Activated T-cell treated with anti-CD3 and anti-CD28 coated beads, Interleukin-2, amount 50 U/mL, for 4 hours (primary cell): ENCODE data around the gene TUBB8B. TPM values are rescaled to one million over a fixed set of nuclear protein-coding genes. Genes with fewer than 3 reads are reported as not detected.
"Not testable (repeated sequence)": the region's sequence is repeated elsewhere in the genome, so short reads cannot be mapped to it uniquely, and the experiment has no call there.

Source experiments
- ATAC-seq, 2 donors: fragments of 200-7000 bp; cut with Tn5 transposase; one replicate each; pipeline ENCODE4 v1.10.0; 2021
- DNase-seq: peaks from one replicate; pipeline ENCODE4 v3.0.0-alpha.2; 2020
- H3K27me3 Mint-ChIP-seq: one replicate; pipeline ENCODE4 v1.8.0; 2021; ENCODE audit warnings: low read depth, mixed read lengths
- H3K36me3 Mint-ChIP-seq: one replicate; pipeline ENCODE4 v1.8.0; 2022; ENCODE audit warnings: mixed read lengths; ENCODE audit not compliant: insufficient read depth
- H3K4me1 Mint-ChIP-seq: one replicate; pipeline ENCODE4 v1.8.0; 2021; ENCODE audit warnings: low read depth, mixed read lengths
- H3K4me3 Mint-ChIP-seq: one replicate; pipeline ENCODE4 v1.8.0; 2021; ENCODE audit warnings: mild to moderate bottlenecking, moderate library complexity, mixed read lengths
- H3K9me3 Mint-ChIP-seq: one replicate; pipeline ENCODE4 v1.8.0; 2021; ENCODE audit warnings: mixed read lengths
- total RNA-seq, 3 donors: library from RNA; stranded (reverse); gene quantifications; one replicate each; pipeline ENCODE4 v1.2.1, GENCODE V29; 2021

Gene TUBB8B
- not detected for total RNA-seq

DNA sequence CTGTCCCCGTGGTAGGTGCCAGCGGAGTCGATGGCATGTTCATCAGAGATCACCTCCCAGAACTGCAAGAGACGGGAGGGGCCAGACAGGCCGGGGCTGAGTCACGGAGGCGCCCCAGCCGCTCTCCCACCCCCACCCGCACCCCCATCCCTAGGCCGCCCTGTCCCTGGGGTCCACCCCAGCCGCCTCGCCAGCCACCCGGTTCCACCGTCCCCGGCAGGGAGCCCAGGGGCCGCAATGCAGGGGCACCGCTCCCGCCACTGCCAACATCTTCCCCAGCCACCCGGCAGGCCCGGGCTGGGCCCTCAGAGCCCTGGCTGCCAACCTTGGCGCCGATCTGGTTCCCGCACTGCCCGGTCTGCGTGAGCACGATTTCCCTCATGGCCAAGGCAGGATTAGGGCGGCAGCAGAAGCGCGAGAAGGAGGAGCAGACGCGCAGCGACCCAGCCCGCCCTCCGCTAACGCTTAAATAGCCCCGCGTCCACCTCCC is at the start of gene TUBB8B:
Gene TUBB8B, minus strand, starts transcription at position 440 of the 490 bp plus-strand sequence. Its CDS starts 58 bp downstream, at position 382.
- not testable (repeated sequence) for ATAC-seq, H3K4me1 Mint-ChIP-seq, H3K9me3 Mint-ChIP-seq, H3K4me3 Mint-ChIP-seq, H3K36me3 Mint-ChIP-seq, DNase-seq, H3K27me3 Mint-ChIP-seq

DNA sequence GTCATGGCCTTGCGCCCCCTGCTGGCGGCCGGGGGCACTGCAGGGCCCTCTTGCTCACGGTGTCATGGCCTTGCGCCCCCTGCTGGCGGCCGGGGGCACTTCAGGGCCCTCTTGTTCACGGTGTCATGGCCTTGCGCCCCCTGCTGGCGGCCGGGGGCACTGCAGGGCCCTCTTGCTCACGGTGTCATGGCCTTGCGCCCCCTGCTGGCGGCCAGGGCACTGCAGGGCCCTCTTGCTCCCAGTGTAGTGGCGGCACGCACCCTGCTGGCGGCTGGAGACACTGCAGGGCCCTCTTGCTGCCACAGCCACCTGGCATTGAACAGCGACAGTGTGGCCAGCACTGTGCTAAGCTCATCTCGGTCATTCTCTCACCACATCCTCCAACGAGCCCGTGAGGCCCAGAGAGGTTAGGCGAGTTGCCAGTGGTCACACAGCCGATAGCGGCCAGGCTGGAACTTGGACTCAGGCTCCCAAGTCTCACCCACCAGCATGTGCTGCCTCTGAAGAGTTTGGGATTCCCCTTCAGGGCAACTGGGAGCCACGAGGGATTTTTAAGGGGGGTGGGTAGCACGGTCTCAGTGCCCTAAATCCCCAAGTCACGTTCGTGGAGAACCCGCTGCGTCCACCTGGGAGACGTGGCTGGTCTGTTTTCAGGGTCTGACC is 48.0 kb upstream of the TUBB8B start:
- not testable (repeated sequence) for H3K4me3 Mint-ChIP-seq, H3K4me1 Mint-ChIP-seq, H3K9me3 Mint-ChIP-seq, ATAC-seq, DNase-seq, H3K36me3 Mint-ChIP-seq, H3K27me3 Mint-ChIP-seq

DNA sequence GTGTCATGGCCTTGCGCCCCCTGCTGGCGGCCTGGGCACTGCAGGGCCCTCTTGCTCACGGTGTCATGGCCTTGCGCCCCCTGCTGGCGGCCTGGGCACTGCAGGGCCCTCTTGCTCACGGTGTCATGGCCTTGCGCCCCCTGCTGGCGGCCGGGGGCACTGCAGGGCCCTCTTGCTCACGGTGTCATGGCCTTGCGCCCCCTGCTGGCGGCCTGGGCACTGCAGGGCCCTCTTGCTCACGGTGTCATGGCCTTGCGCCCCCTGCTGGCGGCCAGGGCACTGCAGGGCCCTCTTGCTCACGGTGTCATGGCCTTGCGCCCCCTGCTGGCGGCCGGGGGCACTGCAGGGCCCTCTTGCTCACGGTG is 47.3 kb upstream of the TUBB8B start:
- H3K9me3 Mint-ChIP-seq, DNase-seq, H3K36me3 Mint-ChIP-seq, H3K27me3 Mint-ChIP-seq, ATAC-seq, H3K4me3 Mint-ChIP-seq, H3K4me1 Mint-ChIP-seq: not testable (repeated sequence)

DNA sequence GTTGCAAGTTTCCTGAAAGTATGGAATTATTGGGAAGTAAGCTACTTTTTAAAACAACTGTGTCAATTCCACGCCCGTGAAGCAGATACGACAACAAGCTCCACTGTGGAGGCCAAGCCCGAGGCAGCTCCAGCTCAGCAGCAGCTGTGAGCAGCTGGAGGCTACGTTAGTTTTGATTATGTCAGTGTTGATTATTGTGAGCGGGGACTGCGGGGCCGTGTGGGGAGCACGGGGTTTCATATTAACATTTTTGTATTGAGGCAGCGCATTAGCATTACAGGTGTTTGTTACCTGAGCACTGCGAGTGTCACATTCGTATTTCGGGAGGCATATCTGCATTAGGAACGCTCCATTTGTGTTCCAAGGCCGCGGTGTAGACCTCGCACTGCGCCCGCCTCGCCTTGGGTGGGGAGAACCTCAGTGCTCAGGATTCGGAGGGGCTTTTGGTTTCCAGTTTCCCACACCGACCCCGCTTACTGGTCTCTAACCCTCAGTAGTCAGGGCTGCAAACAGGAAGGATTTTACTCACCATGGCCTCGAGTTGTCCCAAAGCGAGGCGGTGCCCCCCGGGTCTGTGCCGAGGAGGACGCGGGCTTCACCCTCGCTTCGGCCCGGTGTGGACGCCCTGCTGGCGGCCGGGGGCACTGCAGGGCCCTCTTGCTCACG is 46.8 kb upstream of the TUBB8B start:
- not testable (repeated sequence) for H3K4me1 Mint-ChIP-seq, DNase-seq, H3K9me3 Mint-ChIP-seq, H3K4me3 Mint-ChIP-seq, H3K36me3 Mint-ChIP-seq, H3K27me3 Mint-ChIP-seq
- ATAC-seq, result peak in 1 of 2 donors; percentile 27

DNA sequence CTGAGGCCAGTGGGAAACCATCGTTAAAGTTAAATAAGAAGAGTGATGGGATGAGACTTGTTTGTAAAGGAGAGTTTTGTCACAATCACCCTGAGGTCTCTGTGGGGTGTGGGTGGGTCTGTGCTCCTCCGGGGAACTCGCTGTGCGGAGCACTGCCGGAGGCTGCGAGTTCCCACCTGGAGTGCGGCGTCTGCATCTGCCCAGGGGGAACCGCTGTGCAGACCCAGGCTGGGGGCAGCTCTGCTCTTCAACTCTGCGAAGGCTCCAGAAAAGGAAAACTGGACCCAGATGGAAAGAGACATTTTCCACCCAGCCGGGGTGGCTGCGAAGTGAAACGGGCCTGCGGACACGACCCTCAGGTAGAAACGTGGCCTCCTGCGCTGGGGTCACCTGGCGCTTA is 46.2 kb upstream of the TUBB8B start:
- H3K27me3 Mint-ChIP-seq, DNase-seq, H3K4me3 Mint-ChIP-seq, H3K4me1 Mint-ChIP-seq, H3K36me3 Mint-ChIP-seq, H3K9me3 Mint-ChIP-seq: not testable (repeated sequence)
- ATAC-seq, result peak; percentile 30

DNA sequence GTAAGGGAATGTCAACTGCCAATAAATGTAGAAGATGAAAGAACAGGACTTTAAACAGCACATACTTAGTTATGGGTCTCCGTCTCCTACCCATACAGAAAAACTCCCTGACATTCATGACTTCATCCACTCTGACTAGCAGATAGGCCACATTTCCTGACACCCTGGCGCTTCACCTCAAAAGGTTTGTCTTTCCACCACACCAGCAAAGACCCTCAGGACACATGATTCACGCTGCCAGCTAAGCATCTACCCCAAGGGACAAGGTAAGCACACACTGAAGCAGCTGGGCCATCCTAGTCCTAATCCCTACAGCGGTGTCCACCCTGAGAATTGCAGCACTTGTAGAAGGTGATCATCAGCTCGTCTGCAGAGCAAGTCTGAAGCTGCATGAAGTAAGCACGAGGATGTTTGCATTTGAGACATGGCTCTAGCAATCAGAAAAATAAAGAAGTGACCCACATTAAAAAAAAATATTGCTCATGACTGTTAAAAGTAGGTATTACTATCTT is 44.5 kb upstream of the TUBB8B start:
- not testable (repeated sequence) for ATAC-seq, H3K9me3 Mint-ChIP-seq, DNase-seq, H3K4me3 Mint-ChIP-seq, H3K4me1 Mint-ChIP-seq, H3K36me3 Mint-ChIP-seq, H3K27me3 Mint-ChIP-seq

DNA sequence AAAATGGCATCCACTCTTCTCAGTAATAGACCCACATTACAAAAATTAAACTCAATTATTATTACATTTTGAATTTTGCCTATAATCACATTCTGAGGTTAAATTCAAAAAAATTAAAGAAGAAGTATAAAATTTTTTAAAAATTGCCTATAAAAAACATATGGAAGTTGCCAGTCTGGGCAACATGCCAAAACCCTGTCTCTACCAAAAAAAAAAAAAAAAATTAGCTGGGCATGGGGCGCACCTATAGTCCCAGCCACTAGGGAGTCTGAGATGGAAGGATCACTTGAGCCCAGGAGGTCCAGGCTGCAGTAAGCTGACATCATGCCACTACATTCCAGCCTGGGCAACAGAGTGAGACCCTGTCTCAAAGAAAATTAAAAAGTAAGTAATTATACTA is 42.1 kb upstream of the TUBB8B start:
- not testable (repeated sequence) for DNase-seq, H3K4me1 Mint-ChIP-seq, H3K27me3 Mint-ChIP-seq, H3K36me3 Mint-ChIP-seq, H3K9me3 Mint-ChIP-seq, ATAC-seq, H3K4me3 Mint-ChIP-seq

DNA sequence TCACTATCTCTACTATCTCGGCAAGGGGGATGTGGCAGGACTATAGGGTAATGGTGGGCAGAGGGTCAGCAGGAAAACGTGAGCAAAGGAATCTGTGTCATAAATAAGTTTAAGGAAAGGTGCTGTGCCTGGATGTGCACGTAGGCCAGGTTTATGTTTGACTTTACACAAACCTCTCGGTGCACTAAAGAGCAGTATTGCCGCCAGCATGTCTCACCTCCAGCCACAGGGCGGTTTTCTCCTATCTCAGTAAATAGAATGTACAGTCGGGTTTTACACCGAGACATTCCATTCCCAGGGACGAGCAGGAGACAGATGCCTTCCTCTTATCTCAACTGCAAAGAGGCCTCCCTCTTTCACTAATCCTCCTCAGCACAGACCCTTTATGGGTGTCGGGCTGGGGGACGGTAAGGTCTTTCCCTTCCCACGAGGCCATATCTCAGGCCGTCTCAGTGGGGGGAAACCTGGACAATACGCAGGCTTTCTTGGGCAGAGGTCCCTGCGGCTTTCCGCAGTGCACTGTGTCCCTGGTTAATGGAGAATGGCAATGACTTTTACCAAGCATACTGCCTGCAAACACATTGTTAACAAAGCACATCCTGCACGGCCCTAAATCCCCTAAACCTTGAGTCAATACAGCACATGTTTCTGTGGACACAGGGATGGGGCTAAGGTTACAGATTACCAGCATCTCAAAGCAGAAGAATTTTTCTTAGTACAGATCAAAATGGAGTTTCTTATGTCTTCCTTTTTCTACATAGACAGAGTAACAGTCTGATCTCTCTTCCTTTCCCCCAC is 41.2 kb upstream of the TUBB8B start:
- ATAC-seq, H3K4me1 Mint-ChIP-seq, DNase-seq, H3K36me3 Mint-ChIP-seq, H3K9me3 Mint-ChIP-seq, H3K27me3 Mint-ChIP-seq, H3K4me3 Mint-ChIP-seq: not testable (repeated sequence)

DNA sequence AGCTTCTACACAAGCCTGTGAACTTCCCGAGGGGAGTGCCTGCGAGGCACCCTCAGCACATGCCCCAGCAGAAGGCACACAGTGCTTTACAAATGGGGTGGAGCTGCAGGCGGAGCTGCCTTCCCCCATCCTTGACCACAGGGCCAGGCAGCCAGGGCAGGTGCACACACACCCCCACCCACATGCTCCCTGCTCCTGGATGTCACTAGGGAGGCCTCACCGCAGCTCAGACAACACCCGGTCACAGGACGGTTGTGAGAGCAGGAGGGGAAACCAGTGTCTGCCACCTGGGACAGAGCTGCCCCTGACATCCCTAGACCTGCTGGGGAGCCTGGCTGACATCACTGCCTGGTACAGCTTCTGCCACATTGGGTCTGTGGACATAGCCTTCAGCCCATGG is 39.7 kb upstream of the TUBB8B start:
- not testable (repeated sequence) for H3K27me3 Mint-ChIP-seq, H3K4me1 Mint-ChIP-seq, H3K4me3 Mint-ChIP-seq, H3K36me3 Mint-ChIP-seq, DNase-seq, H3K9me3 Mint-ChIP-seq, ATAC-seq

DNA sequence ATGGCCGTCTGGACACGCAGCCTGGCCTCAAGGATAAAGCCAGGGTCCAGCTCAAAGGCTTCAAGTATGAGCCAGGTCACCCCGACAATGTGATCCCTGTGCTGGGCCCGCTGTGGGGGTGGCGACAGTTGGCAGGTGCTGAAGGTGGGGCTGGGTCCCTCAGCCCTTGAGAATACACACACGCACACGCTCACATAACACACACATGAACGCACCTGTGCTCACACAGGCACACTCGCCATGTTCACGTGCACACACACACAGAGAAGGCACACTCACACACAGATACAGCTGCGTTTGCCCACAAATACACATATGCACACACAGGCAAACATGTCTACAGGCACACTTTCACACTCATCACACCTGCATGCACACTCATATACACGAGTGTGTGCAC is 35.4 kb upstream of the TUBB8B start:
- DNase-seq, H3K9me3 Mint-ChIP-seq, ATAC-seq, H3K4me3 Mint-ChIP-seq, H3K36me3 Mint-ChIP-seq, H3K27me3 Mint-ChIP-seq, H3K4me1 Mint-ChIP-seq: not testable (repeated sequence)

DNA sequence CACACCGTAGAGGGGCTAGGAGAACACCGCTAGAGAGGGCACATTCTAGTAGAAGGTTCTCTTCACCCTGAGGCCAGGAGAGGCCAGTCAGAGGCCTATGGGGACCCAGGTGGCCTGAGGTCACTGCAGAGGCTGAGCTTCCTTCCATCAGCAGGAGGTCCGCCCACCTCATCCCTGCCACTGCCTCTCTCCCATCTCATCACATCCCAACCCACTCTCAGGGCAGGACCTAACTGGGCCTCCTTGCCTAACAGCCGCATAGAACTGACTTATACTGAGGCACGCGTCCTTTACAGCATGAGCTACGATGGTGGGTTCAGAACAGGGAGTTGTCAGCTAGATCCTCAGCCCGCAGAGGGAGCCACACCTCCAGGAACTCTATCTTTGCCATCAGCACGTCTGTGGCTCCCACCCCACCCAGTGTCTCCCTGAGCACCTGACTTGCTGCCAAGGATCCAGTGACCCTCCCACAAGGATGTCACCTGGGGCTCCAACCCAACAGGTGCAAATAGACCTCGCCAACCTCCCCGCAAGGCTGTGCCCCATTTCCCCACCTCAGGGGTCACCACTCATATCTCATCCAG is 33.3 kb upstream of the TUBB8B start:
- H3K4me1 Mint-ChIP-seq, DNase-seq, H3K4me3 Mint-ChIP-seq, ATAC-seq, H3K9me3 Mint-ChIP-seq, H3K36me3 Mint-ChIP-seq, H3K27me3 Mint-ChIP-seq: not testable (repeated sequence)

DNA sequence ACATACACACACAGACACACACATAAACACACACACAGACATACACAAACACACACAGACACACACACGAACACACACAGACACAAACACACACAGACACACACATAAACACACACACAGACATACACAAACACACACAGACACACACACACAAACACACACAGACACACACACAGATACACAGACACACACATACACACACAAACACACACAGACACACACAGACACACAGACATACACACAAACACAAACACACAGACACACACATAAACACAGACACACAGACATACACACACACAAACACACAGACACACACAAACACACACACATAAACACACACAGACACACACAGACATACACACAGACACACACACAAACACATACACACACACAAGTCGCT is 31.5 kb upstream of the TUBB8B start:
- H3K36me3 Mint-ChIP-seq, H3K27me3 Mint-ChIP-seq, H3K4me3 Mint-ChIP-seq, ATAC-seq, H3K9me3 Mint-ChIP-seq, H3K4me1 Mint-ChIP-seq, DNase-seq: not testable (repeated sequence)

DNA sequence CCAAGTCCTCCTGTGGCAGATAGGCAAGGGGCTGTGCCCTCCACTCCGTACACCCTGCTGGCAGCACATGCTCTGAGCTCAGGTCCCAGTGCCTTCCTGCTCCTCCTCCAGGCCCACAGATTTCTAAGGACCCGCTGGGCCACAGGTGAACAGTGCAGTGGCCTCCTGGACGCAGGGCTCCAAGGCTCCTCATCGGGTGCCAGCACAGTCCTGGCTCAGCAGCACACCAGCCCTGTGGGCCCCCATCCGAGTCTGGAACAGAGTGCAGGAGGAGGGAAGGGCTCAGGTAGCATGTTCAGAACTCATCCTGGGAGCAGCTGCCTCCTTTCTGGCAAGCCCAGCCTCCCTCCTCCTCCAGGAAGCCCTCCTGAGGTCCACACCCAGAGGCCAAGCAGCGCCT is 30.8 kb upstream of the TUBB8B start:
- not testable (repeated sequence) for H3K36me3 Mint-ChIP-seq, H3K9me3 Mint-ChIP-seq, ATAC-seq, H3K27me3 Mint-ChIP-seq, H3K4me1 Mint-ChIP-seq, H3K4me3 Mint-ChIP-seq, DNase-seq

DNA sequence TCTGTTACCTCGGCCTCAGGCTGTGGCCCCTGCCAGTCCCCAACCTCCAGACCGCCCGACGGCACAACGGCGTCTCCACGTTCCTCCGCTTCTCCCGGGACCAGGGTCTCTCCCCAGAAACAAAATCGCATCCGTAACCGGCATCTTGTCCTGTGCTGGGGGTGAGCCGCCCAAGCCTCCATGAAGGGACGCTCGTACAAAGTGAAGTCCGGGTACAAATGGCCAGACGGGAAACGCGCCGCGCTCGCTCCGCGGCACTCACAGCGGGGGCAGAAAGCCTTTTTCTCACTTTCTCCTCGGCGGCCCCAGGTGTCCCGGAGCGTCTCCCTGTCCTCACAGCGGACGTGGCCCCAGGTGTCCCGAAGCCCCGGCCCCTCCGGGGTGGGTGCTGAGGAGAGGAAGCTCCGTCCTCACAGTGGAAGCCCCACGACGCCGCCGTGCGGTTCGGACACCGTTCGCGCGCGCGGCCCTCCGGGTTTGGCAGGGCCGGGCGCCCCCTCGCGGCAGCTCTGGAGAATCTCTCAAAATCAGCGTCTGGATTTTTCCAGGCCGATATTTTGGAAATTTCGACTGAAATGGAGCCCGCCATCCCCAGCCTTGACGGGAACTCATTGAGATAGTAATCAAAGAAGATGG is 26.2 kb upstream of the TUBB8B start:
- not testable (repeated sequence) for H3K27me3 Mint-ChIP-seq, H3K4me3 Mint-ChIP-seq, H3K9me3 Mint-ChIP-seq, DNase-seq, ATAC-seq, H3K4me1 Mint-ChIP-seq, H3K36me3 Mint-ChIP-seq
